CD14-positive monocyte (primary cell): ENCODE measurements around the gene SPRED2. TPM values are rescaled to one million over a fixed set of nuclear protein-coding genes. Genes with fewer than 3 reads are reported as not detected.

ENCODE experiments used
- DNase-seq, 3 donors: peaks; one replicate each; pipeline ENCODE4 v3.0.0-alpha.2; 2011 to 2022
- H2AFZ ChIP-seq: 2 replicates; pipeline ENCODE4 v1.6.0; 2012; ENCODE audit warnings: mild to moderate bottlenecking, low read depth, low read length, inconsistent platforms; ENCODE audit not compliant: insufficient read depth, poor library complexity, severe bottlenecking
- H3K27ac ChIP-seq, 2 donors: 1 replicate in 1 of 2; 2 replicates in 1 of 2; pipeline ENCODE4 v1.5.1; 2012 to 2013; ENCODE audit warnings: low read length in 2 of 2, control low read depth in 1 of 2, inconsistent platforms in 1 of 2, low read depth in 1 of 2, mild to moderate bottlenecking in 1 of 2
- H3K27me3 ChIP-seq, 2 donors: one replicate each; pipeline versions ENCODE4 v1.6.0 to v1.6.1; 2011 to 2013; ENCODE audit warnings: low read length in 2 of 2; ENCODE audit not compliant: control insufficient read depth in 2 of 2, insufficient read depth in 2 of 2
- H3K36me3 ChIP-seq, 2 donors: replicated peaks in 1 of 2; 1 replicate in 1 of 2; 2 replicates in 1 of 2; pipeline versions ENCODE4 v1.5.1 to v1.6.1; 2012 to 2013; ENCODE audit warnings: low read length in 2 of 2, control low read depth in 1 of 2, inconsistent platforms in 1 of 2, mild to moderate bottlenecking in 1 of 2; ENCODE audit not compliant: insufficient read depth in 2 of 2, control insufficient read depth in 1 of 2
- H3K4me1 ChIP-seq, 2 donors: 1 replicate in 1 of 2; 2 replicates in 1 of 2; pipeline versions ENCODE4 v1.5.1 to v1.6.1; 2012 to 2013; ENCODE audit warnings: low read length in 2 of 2, control low read depth in 1 of 2, inconsistent platforms in 1 of 2, mild to moderate bottlenecking in 1 of 2, moderate library complexity in 1 of 2; ENCODE audit not compliant: insufficient read depth in 2 of 2, control insufficient read depth in 1 of 2
- H3K4me2 ChIP-seq: replicated peaks from 2 replicates; pipeline ENCODE3; 2012; ENCODE audit warnings: low read length, moderate library complexity, mild to moderate bottlenecking; ENCODE audit not compliant: poor library complexity, severe bottlenecking; ENCODE audit errors: extremely low read depth
- H3K4me3 ChIP-seq, 3 experiments: fragments of 200-600 bp in 1 of 3; sonication (generic) in 1 of 3; replicated peaks in 1 of 3; 1 replicate in 2 of 3; 2 replicates in 1 of 3; pipeline ENCODE4 v1.5.1; 2011 to 2013; ENCODE audit warnings: low read length in 3 of 3, mild to moderate bottlenecking in 3 of 3, control low read depth in 2 of 3, low read depth in 2 of 3, inconsistent platforms in 1 of 3, moderate library complexity in 1 of 3
- H3K79me2 ChIP-seq: 2 replicates; pipeline ENCODE4 v1.6.0; 2012; ENCODE audit warnings: mild to moderate bottlenecking, control low read depth, inconsistent platforms, low read length, moderate library complexity; ENCODE audit not compliant: insufficient read depth
- H3K9ac ChIP-seq: 2 replicates; pipeline ENCODE4 v1.6.0; 2017; ENCODE audit warnings: low read length, mild to moderate bottlenecking; ENCODE audit not compliant: insufficient read depth, poor library complexity, severe bottlenecking
- H3K9me3 ChIP-seq, 2 donors: replicated peaks in 1 of 2; 1 replicate in 1 of 2; 2 replicates in 1 of 2; pipeline versions ENCODE4 v1.5.1 to v1.6.1; 2012 to 2013; ENCODE audit warnings: low read length in 2 of 2, control low read depth in 1 of 2; ENCODE audit not compliant: control insufficient read depth in 1 of 2, insufficient read depth in 1 of 2
- H4K20me1 ChIP-seq: 2 replicates; pipeline ENCODE4 v1.6.0; 2012; ENCODE audit warnings: mild to moderate bottlenecking, low read length, control low read depth, moderate library complexity; ENCODE audit not compliant: insufficient read depth
- H3K27ac Mint-ChIP-seq, 7 donors: one replicate each; pipeline ENCODE4 v1.8.0; 2020; ENCODE audit warnings: mild to moderate bottlenecking in 7 of 7, mixed read lengths in 7 of 7, moderate library complexity in 6 of 7, inconsistent platforms in 2 of 7
- H3K27me3 Mint-ChIP-seq, 3 donors: one replicate each; pipeline ENCODE4 v1.8.0; 2021 to 2022; ENCODE audit warnings: low read depth in 3 of 3, mild to moderate bottlenecking in 3 of 3, mixed read lengths in 3 of 3, moderate library complexity in 3 of 3, inconsistent platforms in 1 of 3
- H3K36me3 Mint-ChIP-seq, 2 donors: one replicate each; pipeline ENCODE4 v1.8.0; 2020; ENCODE audit warnings: mixed read lengths in 2 of 2, inconsistent platforms in 1 of 2, mild to moderate bottlenecking in 1 of 2
- H3K4me1 Mint-ChIP-seq: one replicate; pipeline ENCODE4 v1.8.0; 2020; ENCODE audit warnings: mild to moderate bottlenecking, mixed read lengths
- H3K4me3 Mint-ChIP-seq, 2 donors: one replicate each; pipeline ENCODE4 v1.8.0; 2020; ENCODE audit warnings: mild to moderate bottlenecking in 2 of 2, mixed read lengths in 2 of 2, moderate library complexity in 1 of 2
- H3K9me3 Mint-ChIP-seq, 7 donors: one replicate each; pipeline ENCODE4 v1.8.0; 2020 to 2022; ENCODE audit warnings: mixed read lengths in 7 of 7, mild to moderate bottlenecking in 6 of 7, moderate library complexity in 6 of 7, inconsistent platforms in 2 of 7
- WGBS: methylation state at CpG from one replicate; pipeline ENCODE4 v1.1.5; 2013; ENCODE audit warnings: missing lambda C conversion rate; ENCODE audit not compliant: insufficient coverage; 5-methylcytosine and 5-hydroxymethylcytosine counted together
- intact Hi-C, 2 donors: fragments of 100-400 bp; cut with micrococcal nuclease; formaldehyde crosslinking; loops; one replicate each; pipeline versions ENCODE4 v1.15.0 to v1.15.1; 2023
- polyA plus RNA-seq, 3 donors: library from polyadenylated mRNA; depleted of rRNA in 1 of 3; unstranded in 2 of 3; stranded (reverse) in 1 of 3; fragments of 300-500 nt in 2 of 3; fragments of >200 nt in 1 of 3; fragmentation: Illumina TruSeq in 2 of 3; gene quantifications; 1 replicate in 2 of 3; 2 replicates in 1 of 3; pipeline ENCODE4 v1.2.3, GENCODE V29; 2012 to 2021
- TF ChIP-seq, protein P1 (sequence below): fragments of 200-600 bp; IDR thresholded peaks from one replicate; pipeline ENCODE4 v1.8.0; 2022; ENCODE audit warnings: antibody characterized with exemption, mild to moderate bottlenecking

The SPRED2 gene
- polyA plus RNA-seq, 3 donors: 0.20 to 2.0 (median 0.33) TPM

- H3K36me3 Mint-ChIP-seq: peaks cover 20 to 29% of the 10 kb centered on the region in 2 donors
- DNase-seq: no peak
Observed at GRCh38 chr2:65277118-65277517, 155.3 kb downstream of the SPRED2 start.

GRCh38 chr2:65276609-65277008 lies 155.8 kb downstream of the SPRED2 start:
- Histone ChIP-seq H3K4me2 (no peak overlapping the region), H3K27me3 (no peaks in the 10 kb centered on the region), H3K9me3 (no peaks in the 10 kb centered on the region), H3K79me2 (no peaks in the 10 kb centered on the region), H4K20me1 (peaks cover 49% of the 10 kb centered on the region), H3K27ac (no peak overlapping the region), H3K4me1 (peaks cover 0 to 3% of the 10 kb centered on the region in 2 donors), H2AFZ (no peak overlapping the region), H3K36me3 (peaks cover 18 to 22% of the 10 kb centered on the region in 2 donors), H3K9ac (no peak overlapping the region), H3K4me3 (no peak overlapping the region)
- intact Hi-C loops: no loop called here
- TF ChIP-seq, protein P1, sequence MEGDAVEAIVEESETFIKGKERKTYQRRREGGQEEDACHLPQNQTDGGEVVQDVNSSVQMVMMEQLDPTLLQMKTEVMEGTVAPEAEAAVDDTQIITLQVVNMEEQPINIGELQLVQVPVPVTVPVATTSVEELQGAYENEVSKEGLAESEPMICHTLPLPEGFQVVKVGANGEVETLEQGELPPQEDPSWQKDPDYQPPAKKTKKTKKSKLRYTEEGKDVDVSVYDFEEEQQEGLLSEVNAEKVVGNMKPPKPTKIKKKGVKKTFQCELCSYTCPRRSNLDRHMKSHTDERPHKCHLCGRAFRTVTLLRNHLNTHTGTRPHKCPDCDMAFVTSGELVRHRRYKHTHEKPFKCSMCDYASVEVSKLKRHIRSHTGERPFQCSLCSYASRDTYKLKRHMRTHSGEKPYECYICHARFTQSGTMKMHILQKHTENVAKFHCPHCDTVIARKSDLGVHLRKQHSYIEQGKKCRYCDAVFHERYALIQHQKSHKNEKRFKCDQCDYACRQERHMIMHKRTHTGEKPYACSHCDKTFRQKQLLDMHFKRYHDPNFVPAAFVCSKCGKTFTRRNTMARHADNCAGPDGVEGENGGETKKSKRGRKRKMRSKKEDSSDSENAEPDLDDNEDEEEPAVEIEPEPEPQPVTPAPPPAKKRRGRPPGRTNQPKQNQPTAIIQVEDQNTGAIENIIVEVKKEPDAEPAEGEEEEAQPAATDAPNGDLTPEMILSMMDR: no peak
- Mint-ChIP-seq H3K27me3 (peaks cover 2 to 5% (median 3%) of the 10 kb centered on the region in 3 donors), H3K27ac (no peak overlapping the region), H3K4me1 (peaks cover 10% of the 10 kb centered on the region), H3K4me3 (no peak overlapping the region), H3K9me3 (no peaks in the 10 kb centered on the region), H3K36me3 (peaks cover 25 to 34% of the 10 kb centered on the region in 2 donors)
- DNase-seq: no peak
- 86% methylated on average over 5 of the region's 5 CpGs for WGBS

More at GRCh38 chr2:65277118-65277517, 155.3 kb downstream of the SPRED2 start:
- H2AFZ ChIP-seq: no peak overlapping the region
- H4K20me1 ChIP-seq: peaks cover 43% of the 10 kb centered on the region
- peaks cover 10% of the 10 kb centered on the region for H3K4me1 Mint-ChIP-seq
- H3K27ac ChIP-seq: no peak overlapping the region
- no peaks in the 10 kb centered on the region for H3K27me3 ChIP-seq
- no peak overlapping the region for H3K4me3 Mint-ChIP-seq
- intact Hi-C loops: no loop called here
- no peaks in the 10 kb centered on the region for H3K9me3 ChIP-seq
- peaks cover 0 to 3% of the 10 kb centered on the region in 2 donors for H3K4me1 ChIP-seq
- H3K4me2 ChIP-seq: no peak overlapping the region
- TF ChIP-seq, protein P1: no peak
- WGBS: 85% methylated on average over 3 of the region's 3 CpGs
- H3K27me3 Mint-ChIP-seq: peaks cover 2 to 5% (median 3%) of the 10 kb centered on the region in 3 donors
- peaks cover 14 to 17% of the 10 kb centered on the region in 2 donors for H3K36me3 ChIP-seq
- no peaks in the 10 kb centered on the region for H3K9me3 Mint-ChIP-seq
- H3K9ac ChIP-seq: no peak overlapping the region
- H3K27ac Mint-ChIP-seq: peak overlapping the region in 1 of 7 donors; percentile 36
- H3K4me3 ChIP-seq: no peak overlapping the region
- H3K79me2 ChIP-seq: no peaks in the 10 kb centered on the region
